HG03378 (cell line): Measurements from ENCODE around the gene ADH1A.
"Not testable (repeated sequence)": the region's sequence is repeated elsewhere in the genome, so short reads cannot be mapped to it uniquely, and the experiment has no call there.

Experiments
- ATAC-seq: cut with Tn5 transposase; IDR thresholded peaks from one replicate; pipeline ENCODE4 v1.9.1; 2021; ENCODE audit warnings: mild to moderate bottlenecking, moderate library complexity; ENCODE audit not compliant: unreplicated experiment

Gene ADH1A

DNA sequence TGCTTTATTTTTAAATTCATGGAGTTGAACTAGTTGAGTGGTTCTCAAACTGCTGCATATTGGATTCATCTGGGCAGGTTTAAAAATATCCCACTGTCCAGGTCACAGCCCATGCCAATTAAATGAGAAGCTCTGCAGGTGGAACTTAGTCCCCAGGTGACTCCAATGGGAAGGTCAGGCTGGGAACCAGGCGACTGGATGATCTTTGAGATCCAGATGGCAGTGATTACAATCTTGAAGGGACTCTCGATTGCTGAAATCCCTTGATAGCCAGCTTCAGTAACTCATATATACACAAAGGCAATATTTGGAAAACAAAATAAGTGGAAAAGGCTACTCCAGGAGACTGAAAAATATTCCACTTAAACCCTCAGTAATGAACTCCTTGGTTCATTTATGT, 8.1 kb downstream of the ADH1A start:
- no peak for ATAC-seq

DNA sequence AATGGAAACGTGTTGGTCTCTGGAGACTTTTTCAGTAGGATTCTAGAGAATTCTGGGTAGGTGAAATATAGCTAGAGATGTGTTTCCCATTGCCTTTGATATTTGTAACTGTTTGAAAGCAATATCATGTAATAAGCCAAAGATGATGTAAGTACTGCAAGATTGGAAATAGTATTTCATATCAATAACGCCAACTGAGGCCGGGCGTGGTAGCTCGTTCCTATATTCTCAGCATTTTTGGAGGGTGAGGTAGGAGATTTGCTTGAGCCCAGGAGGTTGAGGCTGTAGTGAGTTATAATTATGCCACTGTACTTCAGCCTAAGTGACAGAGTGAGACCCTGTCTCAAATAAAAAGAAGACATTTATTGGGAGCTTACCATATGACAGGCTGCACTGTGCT, 9.5 kb downstream of the ADH1A start:
- ATAC-seq = no peak

DNA sequence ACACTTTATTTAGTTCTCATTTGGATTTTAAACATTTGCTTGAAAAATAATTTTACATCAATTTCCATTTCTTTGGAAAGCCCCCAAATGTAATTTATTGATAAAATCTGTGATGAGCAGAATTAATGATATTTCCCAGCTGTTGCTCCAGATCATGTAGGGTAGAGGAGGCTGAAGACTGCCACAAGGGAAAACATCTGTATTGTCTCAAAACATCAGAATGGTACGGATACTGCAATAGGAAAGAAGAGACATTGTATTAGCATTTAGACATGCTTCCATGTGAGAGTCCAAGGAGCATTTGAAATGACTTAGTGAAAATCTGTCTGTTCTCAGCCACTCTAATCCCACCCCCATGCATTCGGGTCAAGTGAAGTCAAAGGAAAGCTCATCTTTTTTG, 14.4 kb downstream of the ADH1A start:
- ATAC-seq = no peak

DNA sequence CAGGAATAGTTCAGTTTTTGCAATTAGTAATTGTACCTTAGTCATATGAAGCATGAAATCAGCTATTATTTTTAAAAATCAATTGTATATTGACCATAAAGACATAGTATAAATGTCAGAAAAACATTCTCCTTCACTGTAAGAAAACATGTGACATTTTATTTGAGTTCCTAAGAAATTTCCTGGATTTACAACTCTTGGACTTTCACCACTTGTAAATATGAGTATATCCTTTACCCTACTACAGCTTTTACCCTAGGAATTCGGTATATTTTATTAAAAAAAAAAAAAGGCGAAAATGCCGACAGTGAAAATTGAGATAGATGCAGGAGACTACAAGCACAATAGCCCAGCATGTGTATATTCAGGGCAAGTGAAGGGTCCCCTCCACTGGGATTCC, 14.9 kb downstream of the ADH1A start:
- ATAC-seq = no peak

DNA sequence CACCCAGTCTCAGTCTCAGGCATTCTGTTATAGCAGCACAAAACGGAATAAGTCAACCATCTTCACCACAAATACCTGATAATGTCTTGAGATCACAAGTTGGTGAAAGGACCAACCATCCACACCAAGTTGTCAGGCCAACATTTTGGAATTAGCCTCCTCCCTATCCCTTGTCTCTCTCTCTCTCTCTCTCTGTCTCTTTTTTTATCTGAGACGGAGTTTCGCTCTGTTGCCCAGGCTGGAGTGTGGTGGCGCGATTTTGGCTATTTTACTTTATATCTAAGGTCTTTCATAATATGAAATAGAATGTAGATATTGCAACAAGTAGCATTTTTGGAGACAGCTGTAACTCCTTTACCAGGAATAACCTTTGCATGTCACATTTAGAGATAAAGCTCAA, 15.7 kb downstream of the ADH1A start:
- ATAC-seq = no peak

DNA sequence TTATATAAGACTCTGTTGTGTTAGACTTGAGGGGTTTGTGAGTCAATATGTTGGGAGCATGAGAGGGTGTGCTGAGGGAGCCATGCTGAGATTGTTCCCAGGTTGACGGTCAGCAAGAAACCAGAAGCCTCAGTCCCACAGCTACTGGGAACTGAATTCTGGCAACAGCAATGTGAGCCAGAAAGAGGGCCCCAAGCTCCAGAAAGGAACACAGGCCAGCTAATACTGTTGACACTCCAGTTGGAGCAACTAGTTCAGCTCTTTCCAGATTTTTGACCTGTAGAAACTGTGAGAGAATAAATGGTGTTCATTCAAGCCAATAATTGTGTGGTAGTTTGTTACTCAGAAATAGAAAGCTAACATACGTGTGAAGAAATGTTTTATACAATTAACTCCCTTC, 17.1 kb downstream of the ADH1A start:
- ATAC-seq = no peak

DNA sequence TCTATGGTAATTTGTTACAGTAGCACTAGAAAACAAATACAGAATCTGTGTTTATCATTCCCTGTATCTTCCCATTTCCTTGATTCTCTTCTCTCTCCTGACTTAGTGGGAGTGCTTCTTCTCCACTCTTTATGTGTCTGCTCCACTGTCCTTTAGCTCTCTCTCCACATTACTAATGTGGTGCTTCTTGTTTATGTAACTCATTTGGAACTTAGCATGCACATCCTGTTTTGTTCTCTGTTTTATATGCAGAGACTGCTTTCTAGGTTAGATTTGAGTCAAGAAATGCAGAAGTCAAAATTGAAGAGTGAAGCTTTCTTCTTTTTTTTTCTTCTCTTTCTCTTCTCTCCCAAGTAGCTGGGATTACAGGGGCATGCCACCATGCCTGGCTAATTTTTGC, 25.9 kb downstream of the ADH1A start:
- no peak for ATAC-seq

DNA sequence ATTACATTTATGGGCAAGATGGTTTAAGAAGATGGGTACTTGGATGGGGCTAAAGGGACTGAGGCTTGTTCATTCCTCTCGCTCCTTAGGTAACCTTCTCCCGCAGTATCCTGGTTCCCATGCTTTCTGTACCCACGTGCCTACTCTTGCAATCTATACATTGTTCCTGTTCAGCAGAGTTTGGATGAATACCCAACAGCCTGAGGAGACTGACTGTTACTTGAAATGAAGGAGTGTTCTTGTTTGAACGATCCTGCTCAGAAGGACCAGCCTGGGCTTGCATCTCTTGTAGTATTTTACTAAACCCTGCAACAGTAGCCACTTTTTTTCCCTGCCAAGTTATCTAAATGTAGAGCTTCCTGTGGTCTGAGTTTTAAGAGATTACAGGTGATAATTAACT, 38.0 kb downstream of the ADH1A start:
- ATAC-seq = no peak

DNA sequence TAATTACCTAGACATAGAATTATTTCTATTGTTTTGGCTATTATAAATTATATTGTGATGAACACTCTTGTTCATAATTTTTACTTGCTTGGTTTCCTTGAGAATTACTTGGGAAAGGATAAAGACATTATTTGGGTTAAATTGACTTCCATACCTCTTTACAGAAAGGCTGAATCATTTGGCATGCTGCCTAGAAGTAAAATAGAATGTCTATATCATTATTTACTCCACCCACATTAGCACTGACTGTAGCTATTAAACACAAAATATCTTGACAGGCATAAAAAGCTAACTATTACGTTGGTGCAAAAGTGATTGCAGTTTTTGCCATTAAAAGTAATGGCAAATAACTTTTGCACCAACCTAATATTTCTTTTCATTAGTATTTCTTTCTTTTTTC, 42.1 kb downstream of the ADH1A start:
- no peak for ATAC-seq

DNA sequence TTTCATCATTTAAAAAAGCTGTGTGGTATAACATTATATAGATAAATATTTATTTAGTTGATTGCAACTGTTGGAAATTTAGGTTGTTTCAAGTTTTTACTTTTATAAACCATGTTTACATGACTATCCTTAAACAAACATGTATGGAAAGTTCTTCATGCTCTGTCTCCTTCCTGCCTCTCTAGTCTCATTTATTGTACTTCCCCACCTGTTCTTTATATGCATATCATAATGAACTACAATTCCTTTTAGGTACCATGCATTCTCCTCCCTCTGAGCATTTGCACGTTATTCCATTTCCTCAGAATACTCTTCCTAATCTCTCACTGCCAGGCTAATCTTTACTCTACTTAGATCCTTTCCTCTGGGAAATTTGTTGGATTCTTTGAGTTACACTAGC, 54.8 kb downstream of the ADH1A start:
- no peak for ATAC-seq

DNA sequence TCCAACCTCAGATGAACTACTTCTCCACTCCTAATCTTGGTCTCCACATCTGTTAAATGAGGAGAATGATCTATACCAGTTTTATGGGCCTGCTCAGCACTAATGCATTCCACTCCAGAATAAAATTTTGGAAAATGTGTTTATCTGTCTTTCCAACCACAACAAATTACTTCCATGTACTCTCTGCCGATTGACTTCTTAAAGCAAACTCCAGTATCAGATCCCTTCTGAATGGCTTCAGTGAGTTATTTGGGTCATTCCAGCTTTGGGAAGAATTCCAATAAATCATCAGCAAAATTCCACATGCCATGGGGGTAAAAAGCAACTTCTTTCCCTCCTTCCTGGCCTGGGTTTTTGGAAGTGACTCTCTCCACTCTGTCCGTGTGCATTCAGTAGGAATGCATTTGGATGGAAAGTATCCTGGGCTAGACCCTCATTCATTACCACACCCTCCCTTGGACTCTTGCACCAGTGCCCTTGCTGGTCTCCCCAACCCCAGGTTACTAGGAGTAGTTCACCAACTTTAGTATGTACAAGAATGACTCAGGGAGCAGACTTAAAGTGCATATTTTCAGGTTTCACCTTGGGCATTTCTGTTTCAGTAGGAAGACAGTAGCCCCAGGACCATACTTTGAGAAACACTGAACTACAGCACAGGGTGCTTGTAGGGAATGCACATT, 56.3 kb downstream of the ADH1A start:
- no peak for ATAC-seq

DNA sequence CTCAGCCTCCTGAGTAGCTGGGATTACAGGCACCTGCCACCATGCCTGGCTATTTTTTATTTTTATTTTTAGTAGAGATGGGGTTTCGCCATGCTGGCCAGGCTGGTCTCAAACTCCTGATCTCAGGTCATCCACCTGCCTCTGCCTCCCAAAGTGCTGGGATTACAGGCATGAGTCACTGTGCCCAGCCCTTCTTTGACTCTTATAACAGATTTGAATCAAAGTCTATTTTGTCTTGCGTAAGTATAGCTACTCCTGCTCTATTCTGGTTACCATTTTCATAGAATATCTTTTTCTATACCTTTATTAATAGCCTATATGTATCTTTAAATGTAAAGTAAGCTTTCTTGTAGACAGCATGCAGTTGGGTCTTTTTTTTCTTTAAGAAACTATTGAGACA, 57.4 kb downstream of the ADH1A start:
- ATAC-seq = not testable (repeated sequence)

DNA sequence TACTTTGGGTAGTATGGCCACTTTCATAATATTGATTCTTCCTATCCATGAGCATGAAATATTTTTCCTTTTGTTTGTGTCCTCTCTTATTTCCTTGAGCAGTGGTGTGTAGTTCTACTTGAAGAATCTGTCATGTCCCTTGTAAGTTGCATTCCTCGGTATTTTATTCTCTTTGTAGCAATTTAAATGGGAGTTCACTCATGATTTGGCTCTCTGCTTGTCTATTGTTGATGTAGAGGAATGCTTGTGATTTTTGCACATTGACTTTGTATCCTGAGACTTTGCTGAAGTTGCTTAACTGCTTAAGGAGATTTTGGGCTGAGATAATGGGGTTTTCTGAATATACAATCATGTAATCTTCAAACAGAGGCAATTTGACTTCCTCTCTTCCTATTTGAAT, 62.1 kb downstream of the ADH1A start:
- ATAC-seq = not testable (repeated sequence)

DNA sequence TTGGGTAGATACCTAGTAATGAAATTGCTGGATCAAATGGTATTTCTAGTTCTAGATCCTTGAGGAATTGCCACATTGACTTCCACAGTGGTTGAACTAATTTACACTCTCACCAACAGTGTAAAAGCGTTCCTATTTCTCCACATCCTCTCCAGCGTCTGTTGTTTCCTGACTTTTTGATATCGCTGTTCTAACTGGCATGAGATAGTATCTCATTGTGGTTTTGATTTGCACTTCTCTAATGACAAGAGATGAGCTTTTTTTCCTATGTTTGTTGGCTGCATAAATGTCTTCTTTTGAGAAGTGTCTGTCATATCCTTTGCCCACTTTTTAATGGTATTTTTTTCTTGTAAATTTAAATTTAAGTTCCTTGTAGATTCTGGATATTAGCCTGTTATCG, 63.1 kb downstream of the ADH1A start:
- ATAC-seq = not testable (repeated sequence)
